ENCODE data around the gene HAAO.

Gene HAAO

DNA sequence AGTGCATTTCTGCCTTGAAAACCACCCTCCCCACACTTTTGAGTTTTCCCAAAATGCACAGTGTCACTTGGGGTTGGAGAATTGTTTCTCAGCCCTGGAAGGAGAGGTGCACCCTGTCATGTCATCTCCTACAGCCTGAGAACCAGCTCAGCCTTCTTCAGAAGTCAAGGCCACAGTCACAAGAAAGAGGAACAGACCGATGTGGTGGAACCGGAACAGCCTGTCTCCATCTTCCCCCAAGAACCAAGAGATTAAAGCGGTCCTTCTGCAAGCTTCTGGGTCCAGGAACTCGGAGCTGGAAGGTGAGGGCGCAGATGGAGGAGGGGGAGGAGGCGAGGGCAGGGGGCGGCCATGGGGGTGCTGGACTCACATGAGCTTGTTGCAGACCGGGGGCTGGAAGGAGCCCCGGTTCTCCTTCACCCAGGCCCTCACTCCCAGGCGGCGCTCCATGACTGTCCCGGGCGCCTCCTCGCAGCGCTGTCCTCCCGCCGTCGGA is 248 bp downstream of the HAAO start:
- DNase-seq, result peak in 1 of 2 donors; percentile 46

DNA sequence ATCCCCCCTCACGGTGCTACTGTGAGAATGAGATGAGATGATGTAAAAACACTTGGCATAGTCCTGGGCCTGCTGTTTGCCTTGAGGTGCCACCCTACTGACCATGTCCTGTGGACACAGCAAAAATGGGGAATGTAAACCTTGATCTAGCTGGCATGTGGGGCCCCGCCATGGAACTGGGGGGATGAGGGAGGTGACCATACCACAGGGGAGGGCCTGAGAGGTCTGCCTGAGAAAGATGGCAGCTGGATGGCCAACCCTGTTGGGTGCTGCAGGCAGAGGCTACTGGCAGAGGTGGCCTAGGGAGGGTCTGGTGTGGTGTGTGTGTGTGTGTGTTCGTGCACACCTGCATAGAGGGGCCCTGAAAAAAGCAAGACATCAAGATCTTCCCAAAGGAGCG is 777 bp downstream of the HAAO start:
- no peak for DNase-seq

DNA sequence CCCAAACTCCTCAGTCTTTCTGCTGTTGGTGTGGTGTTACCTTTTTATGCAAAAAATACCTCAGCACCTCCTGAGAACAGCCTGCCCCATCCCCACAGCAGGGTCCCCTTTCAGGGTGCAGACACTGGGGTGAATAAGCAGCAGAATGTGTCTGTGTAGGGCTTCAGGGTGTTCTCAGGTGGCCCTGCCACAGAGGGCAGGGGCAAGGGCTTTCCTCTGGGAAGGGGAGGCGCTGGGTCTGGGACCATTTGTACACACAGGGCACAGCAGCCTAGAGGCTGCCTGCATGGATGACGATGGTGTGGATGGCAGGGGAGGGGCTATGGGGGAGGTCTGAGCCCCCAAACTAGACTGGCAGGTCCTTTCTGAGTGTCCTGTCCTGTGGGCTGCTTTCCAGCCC is 2.6 kb downstream of the HAAO start:
- DNase-seq, result no peak

DNA sequence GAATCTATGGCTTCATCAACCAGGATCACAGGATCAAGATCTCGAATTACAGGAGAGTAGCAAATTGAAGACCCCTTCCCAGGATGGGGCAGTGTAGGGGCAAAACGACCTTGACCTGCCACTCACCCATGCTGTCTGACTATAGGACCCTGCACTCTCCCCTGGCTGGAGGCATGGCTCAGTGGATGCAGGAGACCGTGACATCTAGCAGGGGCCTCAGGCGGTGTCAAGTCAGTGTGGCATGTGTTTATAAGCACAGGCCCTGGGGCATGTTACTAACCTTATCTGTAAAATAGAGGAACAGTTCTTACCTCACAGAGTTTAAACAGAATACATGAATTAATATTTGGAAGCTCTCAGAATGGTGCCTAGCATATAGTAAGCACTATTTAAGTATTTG is 3.5 kb downstream of the HAAO start:
- no peak for DNase-seq

DNA sequence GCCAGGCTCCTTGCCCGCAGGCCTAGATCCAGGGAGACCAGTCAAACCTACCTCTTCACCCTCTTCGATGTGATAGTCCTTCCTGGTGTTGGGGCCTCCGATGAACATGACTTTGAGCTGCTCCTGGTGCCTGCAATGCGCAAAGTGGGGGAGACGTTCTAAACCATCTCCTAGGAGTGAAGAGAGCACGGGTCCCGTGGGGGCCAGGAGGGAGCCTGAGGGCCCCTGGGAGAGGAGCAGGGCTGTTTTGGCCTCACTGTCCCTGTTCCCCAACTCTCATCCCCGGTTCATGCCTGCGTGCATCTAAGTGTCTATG is 3.9 kb downstream of the HAAO start:
- no peak for DNase-seq

- no peak for DNase-seq
Observed at GRCh38 chr2:42787788-42788477, 4.5 kb downstream of the HAAO start.

GRCh38 chr2:42787424-42787787 is 5.0 kb downstream of the HAAO start:
- no peak for DNase-seq

DNA sequence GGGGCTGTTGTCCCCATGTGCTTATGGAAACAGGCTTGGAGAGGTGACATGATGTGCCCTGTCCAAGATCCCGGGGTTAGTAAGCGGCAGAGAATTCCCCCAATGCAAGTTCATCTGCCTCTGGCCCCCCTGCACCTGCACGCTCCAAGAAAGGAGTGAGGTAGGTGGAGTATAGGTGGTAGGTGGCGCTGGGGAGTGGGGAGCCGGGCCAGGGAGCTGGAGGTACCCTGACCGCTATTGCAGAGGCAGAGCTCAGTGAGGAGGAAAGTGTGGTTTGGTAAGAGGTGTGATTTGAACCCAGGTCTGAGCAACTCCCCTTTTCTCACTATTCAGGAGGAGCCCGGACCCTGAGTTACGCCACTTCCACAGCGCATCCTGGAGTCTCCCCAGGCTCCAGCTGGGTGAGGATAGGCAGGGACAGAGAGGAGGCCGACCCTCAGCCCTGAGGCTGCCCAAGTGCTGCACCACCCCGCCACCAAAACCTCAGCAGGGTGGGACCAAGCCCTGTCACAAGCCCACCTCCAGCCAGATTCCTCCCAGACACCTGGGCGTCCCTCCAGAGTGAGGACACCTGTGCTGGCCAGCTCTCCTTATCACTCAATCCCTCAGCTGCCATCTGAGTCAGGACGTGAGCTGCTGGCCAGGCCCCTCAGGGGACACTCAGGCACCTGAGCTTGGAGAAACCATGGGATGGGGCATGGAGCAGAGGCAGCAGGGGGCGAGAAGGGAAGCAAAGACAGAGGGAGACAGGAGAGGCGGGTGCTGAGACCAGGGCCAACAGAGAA is 5.6 kb downstream of the HAAO start:
- no peak for DNase-seq

DNA sequence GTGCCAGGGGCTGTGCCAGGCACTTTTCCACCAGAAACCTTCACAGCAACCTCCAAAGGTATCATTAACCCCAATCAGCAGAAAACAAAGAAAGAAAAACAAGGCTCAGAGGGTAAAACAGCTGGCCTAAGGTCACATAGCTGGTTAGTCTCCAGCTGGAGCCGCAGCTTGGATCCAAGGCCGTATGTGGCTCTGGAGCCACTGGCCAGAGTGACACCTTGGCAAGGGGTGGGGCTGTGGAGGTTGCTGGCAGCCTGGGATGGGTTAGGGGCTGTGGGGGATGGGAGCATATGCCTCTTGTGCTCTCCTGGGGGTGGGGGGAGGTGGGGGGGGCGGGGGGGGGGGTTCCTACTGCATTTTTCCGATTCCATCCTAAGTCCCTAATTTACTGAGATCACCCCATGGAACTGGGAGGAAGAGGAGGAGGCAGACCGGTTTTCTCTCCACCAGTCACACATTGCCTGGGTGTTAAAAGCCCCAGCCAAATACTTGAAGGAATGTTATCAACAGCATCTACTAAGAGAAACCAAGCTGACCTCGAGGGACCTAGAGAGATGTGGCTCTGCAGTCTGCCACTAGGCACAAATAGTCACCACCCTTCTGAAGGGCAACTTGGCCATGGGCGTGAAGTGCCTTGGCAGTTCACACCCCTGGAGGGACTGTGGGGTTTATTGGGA is 8.0 kb downstream of the HAAO start:
- DNase-seq, result no peak

GRCh38 chr2:42783511-42783910 is 8.9 kb downstream of the HAAO start:
- no peak for DNase-seq

DNA sequence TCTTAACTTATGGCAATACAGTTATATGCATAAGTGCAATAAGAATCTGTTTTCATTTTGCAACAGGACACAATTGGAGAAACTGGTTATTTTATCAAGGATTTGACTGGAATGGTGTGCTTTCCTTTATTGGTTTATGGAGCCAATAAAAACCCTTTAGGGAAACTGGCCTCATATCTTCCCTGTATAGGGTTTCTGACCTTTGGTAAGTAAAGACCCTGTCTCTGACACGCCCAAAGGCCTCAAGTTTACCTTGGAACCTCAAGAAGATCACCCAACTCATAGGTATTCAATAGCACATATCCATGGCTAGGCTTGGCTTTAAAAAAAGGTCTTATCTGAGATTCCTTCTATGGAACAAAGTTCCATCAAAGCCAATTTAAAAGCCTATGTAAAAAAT is 11.2 kb downstream of the HAAO start:
- no peak for DNase-seq

- no peak for DNase-seq
Observed at GRCh38 chr2:42777883-42778805, 14.2 kb downstream of the HAAO start.

DNA sequence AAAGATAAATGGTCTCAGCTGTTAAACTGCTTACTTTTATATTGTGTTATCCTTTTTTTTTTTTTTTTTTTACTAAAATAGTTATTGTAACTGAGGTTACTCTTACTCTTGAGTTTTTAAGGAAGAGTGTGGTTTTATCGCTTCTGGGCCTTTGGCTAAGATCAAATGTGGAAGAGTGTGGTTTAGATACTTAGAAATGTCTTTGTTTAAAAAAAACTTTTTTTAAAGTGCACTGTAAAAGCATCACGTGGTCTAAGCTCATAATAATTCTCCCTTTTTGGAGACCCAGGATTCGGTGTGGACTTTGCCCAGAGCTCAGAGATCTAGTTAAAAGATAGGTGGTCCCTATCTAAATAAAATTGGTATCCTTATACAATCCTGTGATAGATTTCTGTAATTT is 16.6 kb downstream of the HAAO start:
- DNase-seq, result no peak

DNA sequence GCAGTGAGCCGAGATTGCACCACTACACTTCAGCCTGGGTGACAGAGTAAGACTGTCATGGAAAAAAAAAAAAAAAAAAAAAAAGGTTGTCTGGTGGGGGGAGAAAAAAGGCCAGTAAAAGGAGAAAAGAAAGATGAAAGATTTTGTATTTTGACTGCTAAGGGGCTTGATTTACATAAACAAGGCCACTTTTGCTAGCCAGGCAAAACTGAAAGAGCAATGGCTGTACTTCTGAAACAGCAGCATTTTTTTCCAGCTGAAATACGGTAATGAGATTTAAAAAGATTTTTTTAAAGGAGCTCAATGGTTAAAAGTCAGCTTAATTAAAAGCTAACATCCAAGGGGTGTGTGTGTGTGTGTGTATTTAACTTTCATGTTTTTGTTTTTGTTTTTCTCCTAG is 17.2 kb downstream of the HAAO start:
- no peak for DNase-seq

DNA sequence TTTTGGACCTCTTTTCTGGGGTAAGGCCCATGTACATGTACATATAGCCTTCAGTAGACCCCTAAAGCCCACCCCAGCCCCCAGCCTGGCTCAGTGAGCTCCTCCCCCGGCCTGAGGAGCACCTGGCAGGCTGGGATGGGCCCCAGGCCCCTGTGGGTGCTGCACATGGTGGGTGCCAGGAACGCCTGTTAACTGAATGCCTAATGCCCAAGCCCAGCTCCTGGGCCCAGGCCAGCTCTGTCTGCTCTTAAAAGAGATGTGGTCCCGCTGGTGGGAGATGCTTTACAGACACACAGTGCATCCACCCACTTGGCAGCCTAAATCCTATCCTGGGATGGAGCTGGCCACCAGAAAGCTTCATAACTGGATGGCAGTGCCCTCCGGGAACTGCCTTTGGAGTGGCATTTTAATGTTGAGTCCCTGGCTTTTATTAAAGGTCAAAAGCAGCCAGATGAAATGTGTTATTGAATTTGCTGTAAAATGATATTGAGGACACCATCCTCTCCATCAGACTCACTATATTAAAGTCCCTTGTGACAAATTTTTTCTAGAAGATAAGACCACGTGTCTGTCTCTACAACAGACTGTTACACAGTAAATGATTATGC is 20.7 kb downstream of the HAAO start:
- no peak for DNase-seq

DNA sequence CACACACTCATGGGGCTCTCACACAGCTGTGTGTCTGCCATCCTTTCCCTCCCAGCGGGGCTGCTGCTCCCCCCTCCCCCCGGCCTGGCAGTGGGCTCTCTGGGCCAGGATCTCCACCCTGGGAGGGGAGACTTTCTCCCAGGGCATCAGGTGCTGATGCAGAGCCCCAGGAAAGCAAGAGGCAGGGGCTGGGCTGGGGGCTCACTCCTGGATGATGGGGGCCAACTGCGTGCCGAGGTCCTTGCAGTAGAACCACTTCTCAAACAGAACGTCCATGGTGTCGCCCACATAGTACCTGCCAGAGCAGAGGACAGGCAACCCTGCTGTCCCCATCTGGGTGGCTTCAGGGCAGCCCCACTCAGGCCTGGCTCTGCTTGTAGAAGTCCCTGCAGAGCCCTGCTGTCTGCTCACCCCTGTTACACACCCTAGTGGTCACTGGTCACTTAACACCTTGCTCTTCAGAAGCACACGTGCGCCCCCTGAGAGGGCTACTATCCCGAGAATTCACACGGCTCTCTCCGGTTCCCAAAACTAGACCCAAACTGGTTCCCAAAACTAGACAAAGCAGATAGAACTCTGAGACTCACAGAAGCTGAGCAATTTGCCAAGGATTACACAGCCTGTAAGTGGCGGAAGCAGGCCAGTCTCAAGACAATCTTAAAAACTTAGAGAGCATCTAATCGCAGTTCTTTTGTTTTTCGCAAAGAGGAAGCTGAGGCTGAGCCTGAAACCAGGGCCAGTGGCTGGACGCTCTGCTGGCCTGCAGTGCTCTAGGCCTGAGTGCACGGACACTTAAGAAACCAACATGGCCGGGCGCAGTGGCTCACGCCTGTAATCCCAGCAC is 21.9 kb downstream of the HAAO start:
- DNase-seq, result no peak

DNA sequence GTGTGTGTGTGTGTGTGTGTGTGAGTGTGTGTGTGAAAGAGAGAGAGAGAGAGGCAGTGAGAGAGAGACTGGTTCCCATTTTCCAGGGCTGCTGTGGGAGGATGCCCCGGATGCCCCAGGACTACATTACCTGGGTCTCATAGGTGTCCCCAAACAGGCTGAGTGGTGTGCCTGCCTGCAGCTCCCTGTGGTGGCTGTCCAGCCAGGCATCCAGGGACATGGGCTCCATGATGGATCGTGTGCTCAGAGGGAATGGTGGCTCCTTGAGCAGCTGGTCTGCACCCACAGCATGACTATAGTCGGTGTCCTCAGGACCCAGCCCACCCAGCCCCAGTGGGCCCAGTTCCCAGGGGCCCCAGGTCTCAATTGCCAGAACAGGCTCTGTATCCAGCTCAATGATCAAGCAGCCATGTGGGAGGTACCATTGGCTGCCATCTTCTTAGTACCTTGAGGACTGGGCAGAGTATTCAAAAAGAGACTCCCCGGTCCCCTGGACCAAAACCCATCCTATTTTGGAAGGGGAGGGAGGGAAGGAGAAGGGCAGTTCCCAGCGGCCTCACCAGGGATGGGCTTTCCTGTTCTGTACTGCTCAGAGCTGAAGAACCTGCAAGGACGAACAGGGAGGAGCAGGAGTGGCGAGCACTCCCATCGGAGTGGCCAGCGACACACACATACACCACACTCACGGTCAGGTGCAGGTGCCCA is 22.6 kb downstream of the HAAO start:
- no peak for DNase-seq

- DNase-seq, result no peak
Observed at GRCh38 chr2:42768706-42769256, 23.6 kb downstream of the HAAO start.

- no peak for DNase-seq
Observed at GRCh38 chr2:42767899-42768705, 24.3 kb downstream of the HAAO start.
